ENCODE measurements around the gene PGA3. TPM values are rescaled to one million over a fixed set of nuclear protein-coding genes. Genes with fewer than 3 reads are reported as not detected.
A peak's percentile ranks its signal among the peaks of the same experiment; 100 is the strongest.

PGA3 gene
- total and polyA plus RNA-seq, 12 donors = 0.18 to 3.4 (median 0.77) TPM; not detected in 6

- 87 to 90% methylated on average over 9 of the region's 9 CpGs for WGBS, 2 donors
- H3K9me3 ChIP-seq = peaks cover 0 to 5% (median 0%) of the 10 kb centered on the region in 11 donors
- intact Hi-C loops (cut with DNase I) = no loop called here
- DNase-seq = no peak
- peaks cover 0 to 52% (median 0%) of the 10 kb centered on the region in 9 donors for H3K4me1 ChIP-seq
- H3K27me3 ChIP-seq = peaks cover 0 to 15% (median 0%) of the 10 kb centered on the region in 7 donors
- peak overlapping the region in 1 of 10 donors; percentile 78 for H3K27ac ChIP-seq
- no peak for TF ChIP-seq CTCF (IDR thresholded peaks at IDR 0.05)
- H3K36me3 ChIP-seq = no peaks in the 10 kb centered on the region
- H3K4me3 ChIP-seq = no peak overlapping the region
- no peak for ATAC-seq
Observed at GRCh38 chr11:61168042-61168688, 35.1 kb upstream of the PGA3 start.

GRCh38 chr11:61168800-61169199 is 34.5 kb upstream of the PGA3 start:
- peak overlapping the region in 1 of 10 donors; percentile 78 for H3K27ac ChIP-seq
- TF ChIP-seq CTCF (IDR thresholded peaks at IDR 0.05) = no peak

GRCh38 chr11:61170566-61170965 is 32.7 kb upstream of the PGA3 start:
- no peak for TF ChIP-seq CTCF (IDR thresholded peaks at IDR 0.05)
- Histone ChIP-seq H3K4me1 (peaks cover 0 to 33% (median 0%) of the 10 kb centered on the region in 9 donors), H3K27me3 (peaks cover 0 to 30% (median 0%) of the 10 kb centered on the region in 7 donors), H3K4me3 (no peak overlapping the region), H3K9me3 (peaks cover 0 to 5% (median 0%) of the 10 kb centered on the region in 11 donors), H3K27ac (no peak overlapping the region), H3K36me3 (no peaks in the 10 kb centered on the region)
- DNase-seq = no peak
- intact Hi-C loops (cut with DNase I) = loop anchor here in 1 of 10 donors (10.0 kb wide), 1 partner anchor 336 kb away; no protein-coding TSS in a partner anchor
- no peak for ATAC-seq
- 73 to 75% methylated on average over 9 of the region's 9 CpGs for WGBS, 2 donors

More at GRCh38 chr11:61168800-61169199, 34.5 kb upstream of the PGA3 start:
- DNase-seq = no peak
- H3K4me1 ChIP-seq = peaks cover 0 to 48% (median 0%) of the 10 kb centered on the region in 9 donors
- peaks cover 0 to 15% (median 0%) of the 10 kb centered on the region in 7 donors for H3K27me3 ChIP-seq
- 80 to 81% methylated on average over 1 of the region's 1 CpG for WGBS, 2 donors
- no peaks in the 10 kb centered on the region for H3K36me3 ChIP-seq
- ATAC-seq = no peak
- intact Hi-C loops (cut with DNase I) = no loop called here
- peaks cover 0 to 5% (median 0%) of the 10 kb centered on the region in 11 donors for H3K9me3 ChIP-seq
- no peak overlapping the region for H3K4me3 ChIP-seq

- peak overlapping the region in 1 of 10 donors; percentile 53 for H3K27ac ChIP-seq
- H3K36me3 ChIP-seq = no peaks in the 10 kb centered on the region
- WGBS, 2 donors = 75 to 79% methylated on average over 3 of the region's 3 CpGs
- DNase-seq = no peak
- TF ChIP-seq CTCF (IDR thresholded peaks at IDR 0.05) = no peak
- peaks cover 0 to 5% (median 0%) of the 10 kb centered on the region in 11 donors for H3K9me3 ChIP-seq
- H3K4me1 ChIP-seq = peaks cover 0 to 33% (median 0%) of the 10 kb centered on the region in 9 donors
- intact Hi-C loops (cut with DNase I) = loop anchor here in 1 of 10 donors (10.0 kb wide), 1 partner anchor 337 kb away; no protein-coding TSS in a partner anchor
- no peak for ATAC-seq
- H3K27me3 ChIP-seq = peaks cover 0 to 36% (median 0%) of the 10 kb centered on the region in 7 donors
- no peak overlapping the region for H3K4me3 ChIP-seq
Observed at GRCh38 chr11:61171907-61172306, 31.4 kb upstream of the PGA3 start.

Measured in heart right ventricle (tissue), 16 donors.